ENCODE results near the gene NR2C2.
"Not testable (repeated sequence)": the region's sequence is repeated elsewhere in the genome, so short reads cannot be mapped to it uniquely, and the experiment has no call there.

The NR2C2 gene

DNA sequence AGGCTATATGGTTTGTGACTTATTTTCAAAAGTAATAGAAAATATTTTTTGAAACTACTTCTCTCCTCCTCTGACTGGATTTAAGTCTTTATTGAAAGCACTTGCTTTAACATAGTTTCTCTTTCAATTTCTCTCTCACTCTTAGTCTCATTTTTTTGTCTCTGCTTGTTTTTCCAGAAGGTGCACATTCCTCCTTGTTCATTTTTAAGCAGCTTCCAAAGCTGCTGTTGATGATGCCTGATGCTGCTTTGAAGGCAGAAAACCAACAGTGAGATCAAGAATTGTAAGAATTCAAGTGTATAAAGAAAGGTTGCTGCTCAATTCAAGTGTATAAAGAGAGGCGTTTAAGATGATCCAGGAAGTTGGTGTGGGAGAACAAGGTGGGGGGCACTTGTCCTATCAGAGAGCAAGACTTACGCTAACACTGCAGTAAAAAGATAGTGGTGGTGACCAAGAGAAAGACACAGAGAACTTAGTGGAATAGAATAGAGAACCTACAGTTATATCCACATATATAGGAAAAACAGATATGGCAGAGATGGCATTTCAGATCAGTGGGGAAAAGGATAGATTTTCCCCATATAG is 12.1 kb downstream of the NR2C2 start:
- DNase-seq (ENCODE audit: low spot score), result no peak

DNA sequence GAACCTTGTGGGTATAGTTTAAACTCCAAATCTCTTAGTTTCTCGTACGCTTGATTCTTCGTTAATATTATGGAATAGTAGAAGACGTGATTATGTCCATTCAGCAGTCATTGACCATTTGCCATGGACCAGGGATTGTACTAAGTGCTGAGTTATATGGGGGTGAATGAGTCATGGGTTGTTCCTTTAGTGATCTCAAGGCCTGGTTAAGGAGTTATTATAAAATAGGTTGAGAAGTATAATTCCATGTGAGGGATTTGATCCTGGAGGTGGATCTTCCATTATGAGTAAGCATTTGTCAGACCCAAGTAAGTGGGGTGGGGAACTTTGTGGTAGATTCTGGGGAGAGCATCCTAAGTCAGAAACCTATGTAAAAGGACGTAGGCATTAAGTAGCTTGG is 15.4 kb downstream of the NR2C2 start:
- DNase-seq (ENCODE audit: low spot score), result no peak

DNA sequence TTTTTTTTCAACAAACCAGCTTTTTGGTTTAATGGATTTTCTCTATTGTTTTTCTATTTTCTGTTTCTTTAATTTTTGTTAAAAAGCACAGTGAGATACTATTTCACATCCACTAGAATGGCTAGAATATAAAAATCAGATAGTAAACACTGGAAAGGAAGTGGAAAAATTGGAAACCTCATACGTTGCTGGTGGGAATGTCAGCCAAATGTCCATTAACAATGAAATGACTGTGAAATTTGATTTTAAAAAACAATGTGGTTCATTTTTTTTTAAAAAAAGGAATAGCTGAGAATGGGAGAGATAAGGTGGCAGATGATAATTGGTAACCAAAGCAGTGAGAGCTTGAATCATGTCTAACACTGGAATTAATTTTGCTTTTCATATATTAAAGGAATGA is 19.9 kb downstream of the NR2C2 start:
- no peak for DNase-seq (ENCODE audit: low spot score)

DNA sequence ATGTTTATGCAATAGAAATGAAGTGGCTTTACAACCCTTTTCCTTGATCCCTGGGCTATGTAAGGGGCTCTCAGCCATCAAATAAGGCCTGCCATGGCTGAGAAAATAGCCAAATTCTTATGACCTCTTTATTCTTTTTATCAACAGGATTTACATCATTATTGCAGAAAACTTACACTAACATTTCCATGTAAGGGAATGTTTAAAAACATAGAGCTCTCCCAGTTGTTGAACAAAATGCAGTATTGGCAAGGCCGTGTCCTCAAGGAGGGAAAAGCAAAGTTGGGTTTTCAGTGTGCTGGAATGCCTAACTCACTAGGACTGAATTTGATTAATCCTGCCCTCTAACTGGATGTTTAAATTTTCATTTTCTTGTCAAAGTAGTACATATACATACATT is 22.3 kb downstream of the NR2C2 start:
- DNase-seq (ENCODE audit: low spot score), result no peak

DNA sequence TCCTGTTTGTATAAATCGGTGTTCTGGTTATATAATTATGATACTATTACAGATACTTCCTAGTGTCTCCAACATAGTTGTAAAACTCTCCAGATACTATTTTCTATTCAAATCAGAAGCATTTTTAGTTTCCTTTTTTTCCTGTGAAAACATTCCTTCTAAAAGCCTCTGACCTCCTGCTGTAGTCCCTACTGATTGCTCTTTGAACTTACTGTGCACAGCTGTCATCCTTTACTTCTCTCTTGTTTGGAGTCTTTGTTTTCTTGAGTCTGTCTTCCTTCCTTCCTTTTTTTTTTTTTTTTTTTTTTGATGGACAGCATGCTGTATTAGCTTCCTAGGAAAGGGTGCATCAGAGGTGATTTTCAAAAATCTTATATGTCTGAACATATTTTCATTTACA is 28.9 kb downstream of the NR2C2 start:
- no peak for DNase-seq (ENCODE audit: low spot score)

DNA sequence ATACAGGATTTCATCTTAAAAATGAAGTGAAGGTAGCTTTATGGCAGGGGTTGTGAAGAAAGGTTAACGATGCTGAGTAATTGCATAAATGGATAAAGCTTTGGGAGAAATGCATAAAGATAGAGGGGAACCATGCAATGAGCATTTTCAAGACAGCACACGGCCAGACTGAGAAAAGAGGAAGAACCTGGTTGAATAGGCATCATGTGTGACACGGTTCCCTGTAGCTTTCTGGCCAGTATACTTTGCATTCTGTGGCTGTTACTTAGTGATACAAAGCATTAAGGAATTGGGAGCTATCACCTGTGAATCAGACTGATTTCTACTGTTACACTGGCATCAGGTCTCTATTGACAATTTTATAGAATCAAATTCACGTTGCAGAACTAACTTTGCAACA is 33.3 kb downstream of the NR2C2 start:
- peak; percentile 58 for DNase-seq (ENCODE audit: low spot score)

DNA sequence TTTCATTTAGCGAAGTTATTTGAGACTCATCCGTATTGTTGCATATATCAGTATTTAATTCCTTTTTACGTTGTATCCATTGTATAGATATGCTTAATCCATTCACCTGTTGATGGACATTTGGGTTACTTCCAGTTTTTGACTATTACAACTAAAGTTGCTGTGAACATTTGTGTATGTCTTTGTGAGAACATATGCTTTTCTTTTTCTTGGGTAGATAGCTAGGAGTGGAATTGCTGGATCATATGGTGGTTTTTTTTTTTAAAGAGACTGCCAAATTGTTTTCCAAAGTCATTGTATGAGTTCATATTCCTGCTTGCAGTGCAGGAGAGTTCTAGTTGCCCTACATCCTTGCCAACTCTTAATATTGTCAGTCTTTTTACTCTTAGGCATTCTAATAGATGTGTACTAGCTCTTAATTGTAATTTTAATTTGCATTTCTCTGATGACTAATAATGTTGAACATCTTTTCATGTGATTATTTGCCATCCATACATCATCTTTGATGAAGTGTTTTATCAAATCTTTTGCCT is 37.3 kb downstream of the NR2C2 start:
- DNase-seq (ENCODE audit: low spot score), result no peak

DNA sequence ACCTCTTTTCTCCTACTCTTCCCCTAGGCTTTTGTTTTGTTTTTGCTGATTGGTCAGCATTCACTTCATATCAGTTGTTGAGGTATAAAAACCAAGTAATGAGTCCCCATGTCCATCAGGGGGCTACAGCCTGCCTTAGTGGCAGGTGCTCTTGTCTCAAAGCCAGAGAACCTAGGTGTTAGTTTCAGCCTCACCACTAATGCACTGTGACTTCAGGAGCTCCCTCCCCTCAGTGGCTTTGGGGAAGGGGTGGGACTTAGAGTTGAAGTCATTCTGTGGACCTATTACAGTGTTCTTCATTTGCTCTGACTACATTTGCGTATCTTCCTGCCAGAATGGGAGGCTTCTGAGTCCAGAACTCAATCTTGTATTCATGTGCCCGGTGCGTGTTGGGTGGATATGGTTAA is 41.6 kb downstream of the NR2C2 start:
- peak; percentile 94 for DNase-seq (ENCODE audit: low spot score)

DNA sequence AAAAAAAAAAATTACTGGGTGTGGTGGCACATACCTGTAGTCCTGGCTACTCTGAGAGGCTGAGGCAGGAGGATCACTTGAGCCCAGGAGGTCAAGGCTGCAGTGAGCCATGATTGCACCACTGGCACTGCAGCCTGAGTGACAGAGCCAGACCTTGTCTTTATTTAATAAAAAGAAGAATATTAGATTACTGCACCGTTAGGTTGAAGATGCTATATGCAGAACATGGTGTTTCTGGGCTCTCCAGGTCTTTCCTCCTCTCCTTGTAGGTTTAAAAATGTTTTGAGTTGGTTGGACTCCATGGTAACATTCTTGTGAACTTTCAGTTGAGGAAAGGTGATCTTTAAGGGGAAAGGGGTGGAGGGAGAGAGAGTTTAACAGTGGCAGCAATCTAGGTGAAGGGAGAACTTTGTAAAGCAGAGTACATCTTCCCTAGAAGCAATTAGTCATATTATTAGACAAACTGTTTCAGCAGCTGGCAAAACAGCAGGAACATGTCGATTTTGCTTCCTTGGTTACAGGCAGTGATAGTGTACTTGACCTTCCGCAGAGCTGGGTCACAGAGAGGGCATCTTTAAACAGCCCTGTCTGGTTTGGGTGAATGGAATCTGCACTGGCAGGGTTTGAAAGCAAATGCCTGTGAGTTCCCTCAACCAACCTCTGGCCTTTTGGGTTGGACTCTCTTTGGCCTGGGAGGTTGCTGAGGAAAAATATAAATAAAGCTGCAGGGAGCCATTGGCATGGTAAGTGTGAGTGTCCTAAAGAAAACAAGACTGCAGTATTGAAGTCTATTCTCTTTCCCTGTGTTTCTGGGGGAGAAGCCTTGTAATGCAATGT is 42.8 kb downstream of the NR2C2 start:
- DNase-seq (ENCODE audit: low spot score), result no peak

DNA sequence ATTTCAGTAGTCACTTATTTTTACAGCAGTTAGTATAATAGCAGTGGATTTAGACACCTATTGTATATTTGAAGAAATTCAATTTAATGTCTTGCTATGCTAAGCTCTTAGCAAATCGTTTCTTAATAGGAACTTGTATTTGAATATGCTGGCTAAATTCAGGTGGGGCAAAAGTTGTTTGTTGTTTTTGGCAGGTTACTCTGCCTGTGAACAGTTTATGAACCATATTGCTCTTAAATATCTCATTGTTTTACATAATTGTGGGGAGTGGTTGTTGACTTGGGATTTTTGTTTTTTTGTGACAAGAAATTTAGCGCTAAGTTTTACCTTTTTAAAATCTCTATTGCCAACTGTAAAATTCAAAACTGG is 43.4 kb downstream of the NR2C2 start:
- DNase-seq (ENCODE audit: low spot score), result no peak

DNA sequence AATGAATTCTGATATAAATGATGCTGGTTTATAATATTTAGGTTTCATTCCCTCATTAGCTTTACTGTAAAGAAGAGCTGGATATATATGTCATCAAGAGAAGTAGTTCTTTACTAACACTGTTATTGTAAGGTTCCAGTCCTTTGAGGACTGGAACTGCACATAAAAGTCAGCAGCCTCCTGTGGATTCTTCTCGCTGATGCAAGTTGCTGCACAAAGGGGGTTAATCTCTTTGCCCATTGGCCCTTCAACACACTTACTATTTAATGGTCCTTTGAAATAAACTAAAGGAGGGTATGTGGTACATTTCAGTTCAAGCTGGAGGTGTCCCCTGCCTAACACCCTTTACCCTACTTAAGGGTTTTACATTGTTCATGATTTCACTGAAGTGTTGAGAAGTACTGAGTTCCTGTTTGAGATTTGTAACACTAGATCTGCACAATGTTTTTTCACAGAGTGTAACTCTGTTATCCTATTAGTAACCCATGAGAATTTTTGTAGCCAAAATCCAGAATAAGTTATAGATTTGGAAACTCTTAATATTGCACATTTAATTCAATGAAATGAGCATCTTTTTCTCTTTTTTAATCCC is 43.9 kb downstream of the NR2C2 start:
- DNase-seq (ENCODE audit: low spot score), result no peak

DNA sequence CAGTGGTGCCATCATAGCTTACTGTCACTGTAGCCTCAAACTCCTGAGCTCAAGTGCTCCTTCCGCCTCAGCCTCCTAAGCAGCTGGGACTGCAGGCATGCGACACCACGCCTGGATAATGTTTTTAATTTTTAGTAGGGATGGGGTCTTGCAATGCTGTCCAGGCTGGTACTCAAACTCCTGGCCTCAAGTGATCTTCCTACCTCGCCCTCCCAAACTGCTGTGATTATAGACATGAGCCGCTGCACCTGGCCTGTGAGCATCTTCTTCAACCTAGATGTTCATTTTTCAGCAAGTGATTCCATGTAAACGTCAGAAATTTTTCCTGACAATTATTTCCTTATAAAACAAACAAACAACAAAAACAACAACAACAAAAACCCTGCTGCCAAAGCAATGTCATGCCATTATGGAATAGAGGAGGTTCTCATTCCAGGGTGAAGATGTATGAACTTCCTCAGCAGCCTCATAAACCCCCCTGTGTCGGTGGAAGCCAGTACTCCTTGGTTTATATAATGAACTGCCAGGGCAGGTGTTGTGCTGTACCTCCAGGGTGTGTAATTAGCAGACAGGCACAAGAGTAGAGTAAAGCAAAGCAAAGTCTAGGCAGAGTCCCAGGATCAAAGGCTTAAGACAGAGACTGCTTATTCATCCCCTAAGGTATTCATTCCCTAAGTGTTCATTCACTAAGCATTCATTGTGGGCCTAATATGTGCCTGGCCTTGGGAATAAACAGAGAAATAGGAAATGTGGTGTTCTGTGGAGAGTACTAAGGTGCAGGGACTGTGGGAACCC is 44.6 kb downstream of the NR2C2 start:
- DNase-seq (ENCODE audit: low spot score), result no peak

DNA sequence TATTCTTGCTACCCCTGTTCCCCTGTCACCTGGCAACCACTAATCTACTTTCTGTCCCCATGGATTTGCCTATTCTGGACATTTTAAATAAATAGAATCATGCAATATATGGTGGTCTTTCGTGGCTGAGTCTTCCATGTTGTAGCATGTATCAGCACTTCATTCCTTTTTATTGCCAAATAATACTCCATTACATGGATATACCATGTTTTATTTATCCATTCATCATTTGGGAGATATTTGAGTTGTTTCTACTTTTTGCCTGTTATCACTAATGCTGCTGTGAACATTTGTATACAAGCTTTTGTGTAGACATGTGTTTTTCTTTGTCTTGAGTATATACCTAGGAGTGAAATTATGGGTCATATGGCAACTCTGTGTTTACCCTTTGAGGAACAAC is 50.6 kb downstream of the NR2C2 start:
- no peak for DNase-seq (ENCODE audit: low spot score)

DNA sequence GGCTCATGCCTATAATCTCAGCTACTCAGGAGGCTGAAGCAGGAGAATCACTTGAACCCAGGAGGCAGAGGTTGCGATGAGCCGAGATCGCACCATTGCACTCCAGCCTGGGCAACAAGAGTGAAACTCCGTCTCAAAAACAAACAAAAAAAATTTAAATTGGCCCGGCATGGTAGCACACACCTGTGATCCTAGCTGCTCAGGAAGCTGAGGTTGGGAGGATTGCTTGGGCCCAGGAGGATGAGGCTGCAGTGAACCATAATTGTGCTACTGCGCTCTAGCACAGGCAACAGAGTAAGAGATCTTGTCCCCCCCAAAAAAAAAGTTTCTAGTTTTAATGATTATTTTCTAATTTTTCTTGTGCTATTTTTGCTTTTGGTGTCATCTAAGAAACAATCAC is 51.8 kb downstream of the NR2C2 start:
- DNase-seq (ENCODE audit: low spot score), result not testable (repeated sequence)

DNA sequence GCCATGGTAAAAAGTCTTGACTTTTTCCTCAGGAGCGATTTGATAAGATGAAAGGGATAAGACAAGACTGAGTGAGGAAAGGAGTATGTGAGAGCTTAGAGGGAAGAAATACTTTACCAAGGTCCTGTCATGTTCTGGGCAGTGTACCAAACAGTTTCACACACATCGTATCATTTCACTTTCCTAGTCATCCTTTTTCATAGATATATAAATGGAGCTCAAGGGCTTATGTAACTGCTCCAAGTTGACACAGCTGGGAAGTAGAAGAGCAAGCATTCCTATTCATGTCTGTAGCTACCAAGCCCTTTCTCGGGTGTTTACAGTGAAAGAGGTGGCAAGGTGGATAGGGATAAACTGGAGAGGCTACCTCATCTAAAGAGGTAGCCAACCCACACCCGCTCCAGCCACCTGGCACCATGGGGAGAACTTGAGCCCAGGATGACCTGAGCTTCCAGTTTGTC is 60.3 kb downstream of the NR2C2 start:
- DNase-seq (ENCODE audit: low spot score), result no peak

DNA sequence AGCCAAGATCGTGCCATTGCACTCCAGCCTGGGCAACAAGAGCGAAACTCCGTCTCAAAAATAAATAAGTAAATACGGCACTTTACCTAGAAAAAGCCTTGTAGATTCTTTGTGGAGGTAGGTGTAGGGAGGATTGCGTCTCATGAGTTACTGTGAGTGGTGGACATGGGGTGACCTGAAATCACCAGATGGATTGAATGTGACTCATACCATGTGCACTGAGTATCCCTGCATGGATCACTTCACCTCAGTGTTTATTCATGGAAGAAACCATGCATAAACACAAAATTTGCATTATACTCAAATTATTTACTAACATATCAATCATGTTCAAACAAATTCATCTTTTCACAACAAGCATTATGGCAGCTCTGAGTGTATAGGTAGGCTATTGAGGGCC is 61.8 kb downstream of the NR2C2 start:
- DNase-seq (ENCODE audit: low spot score), result no peak

DNA sequence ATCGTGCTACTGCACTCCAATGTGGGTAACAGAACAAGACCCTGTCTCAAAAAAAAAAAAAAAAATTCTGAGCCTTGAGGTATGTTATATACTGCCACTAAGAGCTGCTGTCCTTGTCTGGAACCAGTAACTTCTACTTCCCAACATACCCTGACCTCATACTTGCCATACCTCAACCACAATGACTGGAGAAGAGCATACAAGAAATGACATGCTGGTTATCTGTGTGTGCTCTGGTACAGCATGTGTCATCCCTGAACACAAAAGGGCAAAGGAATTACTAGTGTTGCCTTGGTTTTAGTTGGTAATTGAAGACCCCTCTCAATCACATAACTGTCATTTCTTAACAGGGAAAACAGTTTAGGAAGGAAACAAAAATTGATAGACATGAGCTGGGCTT is 63.3 kb downstream of the NR2C2 start:
- no peak for DNase-seq (ENCODE audit: low spot score)

DNA sequence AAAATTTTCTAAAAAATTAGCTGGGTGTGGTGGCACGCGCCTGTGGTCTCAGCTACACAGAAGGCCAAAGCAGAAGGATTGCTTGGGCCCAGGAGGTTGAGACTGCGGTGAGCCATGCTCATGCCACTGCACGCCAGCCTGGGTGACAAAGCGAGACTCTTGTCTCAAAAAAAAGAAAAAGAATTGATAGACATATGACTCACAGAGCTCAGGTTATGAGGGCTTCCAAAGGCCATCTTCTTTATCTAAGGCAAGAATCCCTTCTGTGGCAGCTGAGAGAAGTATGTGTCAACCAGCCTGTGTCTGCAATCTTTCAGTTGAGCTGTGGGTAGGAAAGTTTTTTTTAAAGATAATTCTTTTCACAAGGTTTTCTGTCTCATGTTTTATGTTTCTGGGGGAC is 63.8 kb downstream of the NR2C2 start:
- DNase-seq (ENCODE audit: low spot score), result no peak

DNA sequence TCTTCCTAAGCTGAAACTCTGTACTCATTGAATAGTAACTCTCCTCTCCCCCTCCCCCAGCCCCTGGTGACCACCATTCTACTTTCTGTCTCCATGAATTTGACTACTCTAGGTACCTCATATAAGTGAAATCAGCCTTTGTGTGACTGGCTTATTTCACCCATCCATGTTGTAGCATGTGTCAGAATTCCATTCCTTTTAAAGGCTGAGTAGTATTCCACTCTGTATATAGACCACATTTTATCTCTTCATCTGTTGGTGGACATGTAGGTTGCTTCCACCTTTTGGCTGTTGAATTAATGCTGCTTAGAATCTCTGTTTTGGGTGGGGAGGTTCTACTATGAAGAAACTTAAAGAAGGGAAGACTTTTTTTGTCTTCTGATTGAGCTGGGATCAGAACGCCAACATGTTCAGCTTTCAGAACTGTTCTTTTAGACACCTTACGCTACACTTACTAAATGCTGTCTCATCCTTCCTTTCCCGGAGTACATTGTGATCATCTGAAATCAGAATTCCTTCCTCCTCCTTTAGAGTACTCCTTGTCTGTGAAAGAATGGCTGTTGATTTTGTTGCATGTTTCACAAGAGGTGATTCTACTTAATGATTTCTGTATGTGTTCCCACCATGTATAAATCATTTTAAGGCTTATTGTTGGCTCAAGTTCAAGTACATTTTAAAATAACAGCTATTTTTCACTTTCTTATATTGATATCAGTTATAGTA is 67.4 kb downstream of the NR2C2 start:
- no peak for DNase-seq (ENCODE audit: low spot score)

DNA sequence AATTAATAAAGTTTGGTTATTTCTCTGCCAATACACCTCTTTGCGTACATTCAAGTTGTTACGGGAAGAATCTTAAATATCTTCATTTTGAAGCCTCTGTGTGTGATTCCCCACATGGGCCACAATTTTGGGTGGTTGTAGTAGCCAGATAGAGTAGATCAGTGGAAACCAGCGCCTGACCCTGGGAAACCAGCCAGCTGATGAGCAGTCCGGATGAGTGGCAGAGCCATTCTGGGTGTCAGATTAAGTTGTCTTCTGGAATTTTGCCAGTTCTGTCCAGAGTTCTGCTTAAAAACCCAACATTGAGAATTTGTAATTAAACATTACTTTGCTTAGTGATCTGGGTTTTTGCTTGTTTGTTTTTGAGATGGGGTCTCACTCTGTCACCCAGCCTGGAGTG is 68.1 kb downstream of the NR2C2 start:
- no peak for DNase-seq (ENCODE audit: low spot score)

DNA sequence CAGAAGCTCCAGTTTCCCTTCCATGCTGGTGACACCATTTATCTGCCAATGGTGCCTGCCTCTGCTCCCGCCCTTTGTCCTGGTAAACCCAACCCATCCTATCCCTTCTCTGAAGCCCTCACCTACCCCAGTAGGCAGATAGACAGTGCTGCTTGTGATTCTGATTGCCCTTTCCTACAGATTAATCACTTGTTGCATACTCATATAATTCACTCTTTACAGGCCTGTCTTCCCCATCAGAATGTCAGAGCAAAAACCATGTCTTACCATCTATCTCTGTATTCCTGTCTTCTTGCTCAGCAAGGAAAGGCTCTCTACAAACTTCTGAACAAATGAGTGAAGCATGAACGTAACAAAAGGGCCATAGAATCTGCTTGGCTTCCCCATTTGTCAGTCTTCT is 69.8 kb downstream of the NR2C2 start:
- DNase-seq (ENCODE audit: low spot score), result no peak

DNA sequence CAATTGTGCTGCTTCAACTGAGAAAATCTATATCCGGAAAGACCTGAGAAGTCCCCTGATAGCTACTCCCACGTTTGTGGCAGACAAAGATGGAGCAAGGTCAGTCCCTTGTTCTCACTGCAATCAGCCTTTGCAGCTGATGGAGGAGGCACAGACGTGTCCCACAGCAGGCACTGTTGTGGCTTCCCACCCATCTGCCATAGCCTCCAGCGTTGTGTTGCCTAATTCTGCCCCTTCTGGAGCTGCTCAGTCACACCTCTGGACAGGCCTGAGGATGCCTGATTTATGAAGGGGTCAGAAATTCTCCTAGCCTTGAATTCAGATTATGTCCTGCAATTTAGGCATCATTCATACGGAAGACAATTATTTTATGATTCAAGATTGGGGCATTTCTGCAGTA is 75.9 kb downstream of the NR2C2 start:
- no peak for DNase-seq (ENCODE audit: low spot score)

Data from NAMALWA (cell line).